HG03442 (cell line): ENCODE data around the gene PIP5K1B.
"Not testable (repeated sequence)": the region's sequence is repeated elsewhere in the genome, so short reads cannot be mapped to it uniquely, and the experiment has no call there.

ENCODE experiments used
- ATAC-seq: cut with Tn5 transposase; IDR thresholded peaks from one replicate; pipeline ENCODE4 v1.9.1; 2021; ENCODE audit warnings: mild to moderate bottlenecking, moderate library complexity; ENCODE audit not compliant: unreplicated experiment

The PIP5K1B gene, protein sequence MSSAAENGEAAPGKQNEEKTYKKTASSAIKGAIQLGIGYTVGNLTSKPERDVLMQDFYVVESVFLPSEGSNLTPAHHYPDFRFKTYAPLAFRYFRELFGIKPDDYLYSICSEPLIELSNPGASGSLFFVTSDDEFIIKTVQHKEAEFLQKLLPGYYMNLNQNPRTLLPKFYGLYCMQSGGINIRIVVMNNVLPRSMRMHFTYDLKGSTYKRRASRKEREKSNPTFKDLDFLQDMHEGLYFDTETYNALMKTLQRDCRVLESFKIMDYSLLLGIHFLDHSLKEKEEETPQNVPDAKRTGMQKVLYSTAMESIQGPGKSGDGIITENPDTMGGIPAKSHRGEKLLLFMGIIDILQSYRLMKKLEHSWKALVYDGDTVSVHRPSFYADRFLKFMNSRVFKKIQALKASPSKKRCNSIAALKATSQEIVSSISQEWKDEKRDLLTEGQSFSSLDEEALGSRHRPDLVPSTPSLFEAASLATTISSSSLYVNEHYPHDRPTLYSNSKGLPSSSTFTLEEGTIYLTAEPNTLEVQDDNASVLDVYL

DNA sequence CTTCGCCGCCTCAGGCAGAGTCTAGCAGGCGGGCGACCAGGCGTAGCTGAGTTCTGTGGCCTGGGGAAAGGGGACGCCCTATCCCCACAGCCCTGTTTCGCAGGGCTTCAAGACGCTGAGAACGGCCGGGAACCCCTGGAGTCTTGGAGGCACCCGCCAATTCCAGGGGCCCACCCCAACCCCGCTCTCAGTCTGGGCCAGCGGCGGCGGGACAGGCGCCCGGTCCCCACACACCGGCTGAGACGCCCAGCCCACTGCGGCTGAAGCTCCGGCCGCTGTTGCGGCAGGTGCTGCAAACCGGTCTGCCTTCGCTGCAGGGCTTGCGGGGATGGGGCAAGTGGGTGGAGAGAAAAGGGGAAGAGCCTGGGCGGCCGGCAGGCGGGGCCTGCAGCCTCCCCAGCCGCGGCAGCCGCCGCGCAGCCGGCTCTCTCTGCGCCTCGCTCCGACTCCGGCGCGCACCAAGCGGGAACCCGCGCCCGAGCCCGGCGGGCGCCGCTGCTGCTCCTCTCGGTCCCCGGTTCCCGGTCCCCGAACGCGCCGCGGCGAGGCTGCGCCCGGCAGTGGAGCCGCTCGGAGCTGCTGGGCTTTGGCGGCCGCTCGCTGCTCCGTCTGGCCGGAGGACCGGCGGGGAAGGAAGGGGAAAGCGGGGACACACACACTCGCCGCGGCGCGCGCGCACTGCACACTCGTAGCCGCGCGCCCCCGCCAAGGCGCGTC lies at the start of gene PIP5K1B:
Gene PIP5K1B (plus strand): TSS at position 427 of the 717 bp plus-strand sequence. CDS start 117,375 bp downstream, outside the sequence.
- peak; percentile 73 for ATAC-seq

DNA sequence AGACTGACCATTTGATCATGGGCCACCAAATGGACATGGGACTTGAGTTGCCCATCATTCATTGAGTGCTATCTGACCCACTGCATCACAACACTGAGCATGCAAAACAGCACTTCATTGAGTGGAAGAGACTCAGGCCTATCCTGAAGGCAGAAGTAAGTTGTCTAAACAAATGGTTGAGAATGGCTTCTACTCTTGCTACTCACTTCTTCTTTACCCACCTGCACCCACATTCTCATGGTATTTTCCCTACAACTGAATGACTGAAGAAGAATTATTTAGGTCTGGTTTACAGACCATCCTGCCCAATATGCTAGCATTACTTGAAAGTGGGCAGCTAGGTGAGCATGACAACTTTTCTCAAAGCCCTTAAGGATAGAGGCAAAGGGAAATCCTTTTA lies 41.0 kb upstream of the PIP5K1B start:
- no peak for ATAC-seq

DNA sequence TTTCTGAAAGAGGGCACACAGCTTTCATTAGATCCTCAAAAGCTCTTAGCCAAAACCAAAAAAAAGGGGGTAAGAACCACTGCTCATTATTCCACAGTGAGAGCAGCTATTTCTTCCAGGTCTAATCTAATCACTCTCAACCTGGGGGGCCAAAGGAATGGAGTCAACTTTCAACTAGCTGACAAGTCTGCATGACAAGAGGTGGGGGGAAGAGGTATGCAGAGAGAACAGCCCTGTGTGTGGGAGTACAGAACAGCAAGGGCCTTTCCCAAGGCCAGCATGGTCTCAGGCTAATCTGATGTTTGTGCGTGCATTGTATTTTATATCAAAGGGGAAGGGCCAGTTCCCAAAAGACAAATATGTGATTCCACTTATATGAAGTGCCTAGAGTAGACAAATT lies 36.9 kb upstream of the PIP5K1B start:
- ATAC-seq: no peak

DNA sequence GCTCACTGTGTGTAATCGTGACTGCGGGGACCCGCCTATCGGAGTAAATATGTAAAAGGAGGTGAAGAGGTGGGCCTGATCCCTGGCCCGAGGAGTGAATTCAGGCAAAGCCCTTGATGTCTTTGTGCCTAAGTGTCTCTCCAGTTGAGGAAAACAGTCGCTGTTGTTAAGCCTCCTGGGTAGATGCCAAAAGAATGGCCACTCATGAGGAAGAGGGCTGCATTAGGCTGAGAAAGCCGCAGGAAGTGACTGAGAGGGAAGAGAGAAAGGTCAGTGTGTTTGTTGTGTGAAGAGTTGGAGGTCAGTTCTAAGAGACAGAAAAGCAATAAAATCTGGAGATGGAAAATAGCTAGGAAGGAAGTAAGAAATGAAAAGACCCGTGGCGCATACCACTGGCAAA lies 35.8 kb upstream of the PIP5K1B start:
- no peak for ATAC-seq

DNA sequence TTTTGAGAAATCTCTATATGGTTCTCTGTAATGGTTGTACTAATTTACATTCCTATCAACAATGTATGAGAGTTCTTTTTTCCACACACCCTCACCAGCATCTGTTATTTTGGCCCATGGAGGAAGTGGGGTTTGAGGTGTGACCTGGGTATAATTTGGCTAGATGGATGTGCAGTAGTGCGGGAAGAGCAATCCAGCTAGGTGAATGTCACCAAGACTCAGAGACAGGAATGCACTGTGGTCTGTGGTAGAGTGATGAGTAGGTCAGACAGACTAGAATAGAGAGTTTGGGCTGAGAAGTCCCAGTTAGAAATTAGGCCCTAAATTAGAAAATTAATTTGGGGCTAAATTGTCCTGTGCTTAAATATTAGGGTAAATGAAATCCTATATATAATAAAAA lies 32.8 kb upstream of the PIP5K1B start:
- ATAC-seq: peak; percentile 79

DNA sequence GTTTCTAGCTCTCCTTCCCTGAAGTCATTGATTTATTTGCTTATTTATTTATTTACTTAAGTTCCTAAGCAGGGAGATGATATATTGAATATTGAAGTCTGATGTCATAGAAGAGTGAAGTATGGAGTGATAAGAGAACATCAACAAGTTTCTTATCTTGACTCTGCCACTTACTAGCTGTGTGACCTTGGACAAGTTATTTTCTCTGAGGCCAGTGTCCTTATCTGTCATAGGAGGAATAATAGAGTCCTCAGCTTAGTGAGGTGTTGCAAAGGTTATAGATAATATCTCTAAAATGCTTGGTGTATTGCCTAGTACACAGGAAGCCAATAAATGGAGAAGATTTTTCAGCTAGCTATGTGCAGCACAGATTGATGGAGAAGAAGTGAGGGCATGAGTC lies 32.4 kb upstream of the PIP5K1B start:
- ATAC-seq: no peak

DNA sequence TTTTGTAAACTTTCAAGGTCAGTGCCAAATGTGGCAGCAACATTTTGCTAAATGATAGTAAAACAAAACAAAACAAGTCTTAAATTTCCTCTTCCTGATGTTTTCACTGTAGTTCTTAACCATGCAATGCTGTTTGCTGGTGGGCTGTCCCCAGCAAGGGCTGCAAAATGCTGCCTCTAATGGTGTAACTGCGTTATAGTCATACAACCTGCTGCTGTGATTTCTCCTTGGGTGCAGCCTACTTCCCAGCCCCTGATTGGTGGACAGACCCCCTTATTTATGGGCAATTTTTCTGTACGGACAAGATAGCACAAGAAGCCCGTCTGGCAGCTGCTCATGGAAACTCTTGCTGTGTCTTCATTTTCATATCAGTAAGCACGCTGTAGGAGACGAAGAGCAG lies 26.6 kb upstream of the PIP5K1B start:
- peak; percentile 67 for ATAC-seq

DNA sequence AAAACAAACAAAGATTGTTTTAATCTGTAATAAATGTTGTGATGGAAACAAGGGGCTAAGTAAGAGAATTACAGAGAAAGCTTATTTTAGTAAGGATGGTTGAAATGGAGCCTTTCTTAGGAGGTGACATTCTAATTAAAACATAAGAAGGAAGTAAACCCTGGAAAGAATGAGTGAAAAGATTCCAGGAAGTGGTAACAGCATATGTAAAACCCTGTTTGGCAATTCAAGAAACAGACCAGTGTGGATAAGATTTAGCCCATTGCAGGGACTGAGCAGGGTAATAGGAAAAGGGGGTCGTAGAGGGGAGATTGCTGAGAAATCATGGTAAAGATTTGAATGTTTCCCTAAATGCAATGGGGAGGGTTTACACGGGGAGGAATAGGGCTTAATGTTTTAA lies 21.6 kb upstream of the PIP5K1B start:
- ATAC-seq: no peak

DNA sequence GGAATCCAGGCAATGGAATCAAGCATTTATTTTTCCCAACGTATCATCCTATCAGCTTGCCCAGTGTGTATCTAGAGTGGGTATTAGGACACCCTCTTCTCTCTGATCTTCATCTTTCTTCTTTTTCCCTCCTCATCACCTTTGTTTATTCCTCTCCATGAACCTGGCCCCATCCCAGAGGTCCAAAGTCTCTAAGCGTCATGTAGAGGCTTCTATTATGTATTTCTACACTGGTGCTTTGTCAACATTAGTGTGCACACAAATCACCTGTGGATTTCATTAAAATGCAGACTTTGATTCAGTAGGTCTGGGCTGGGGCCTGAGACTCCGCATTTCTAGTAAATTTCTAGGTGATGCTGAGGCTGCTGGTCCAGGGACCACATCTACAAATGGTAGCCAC lies 19.8 kb upstream of the PIP5K1B start:
- no peak for ATAC-seq

DNA sequence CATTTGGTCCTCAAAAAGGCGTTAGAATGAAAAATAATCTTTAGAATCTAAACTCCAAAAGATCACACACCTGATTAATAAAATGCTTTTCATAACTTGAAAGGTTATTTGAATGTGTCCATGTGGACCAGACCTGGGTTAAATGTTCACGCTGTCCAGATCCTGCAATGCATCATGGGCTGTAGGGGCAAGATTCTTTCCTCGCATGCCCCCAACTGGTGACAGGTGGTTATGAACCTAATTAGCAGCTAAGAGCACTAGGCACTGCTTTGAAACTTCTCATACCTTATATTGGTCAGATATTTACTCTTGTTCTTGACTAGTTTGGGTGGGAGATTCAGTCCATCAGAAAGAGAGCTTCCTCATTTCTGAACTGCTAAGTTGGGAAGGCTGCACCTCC lies 19.3 kb upstream of the PIP5K1B start:
- peak; percentile 83 for ATAC-seq

DNA sequence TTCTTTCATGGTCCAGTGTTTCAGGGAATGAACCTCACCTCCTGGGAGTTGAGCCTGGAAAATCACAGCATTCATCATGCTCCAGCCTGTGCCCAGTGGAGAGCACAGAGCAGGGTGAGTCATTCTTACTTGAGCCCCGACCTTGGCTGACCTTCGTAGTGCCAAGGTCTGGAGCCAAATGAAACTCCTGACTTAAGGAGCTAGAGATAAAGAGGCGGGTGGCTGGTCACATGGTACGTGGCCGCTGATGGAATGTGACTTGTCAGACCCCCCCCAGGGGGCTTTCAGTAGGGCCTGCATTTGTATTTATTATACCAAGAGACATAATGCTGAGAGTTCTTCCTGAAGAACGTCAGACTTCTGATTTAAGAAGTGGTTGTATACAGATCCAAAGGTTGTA lies 15.0 kb upstream of the PIP5K1B start:
- no peak for ATAC-seq

DNA sequence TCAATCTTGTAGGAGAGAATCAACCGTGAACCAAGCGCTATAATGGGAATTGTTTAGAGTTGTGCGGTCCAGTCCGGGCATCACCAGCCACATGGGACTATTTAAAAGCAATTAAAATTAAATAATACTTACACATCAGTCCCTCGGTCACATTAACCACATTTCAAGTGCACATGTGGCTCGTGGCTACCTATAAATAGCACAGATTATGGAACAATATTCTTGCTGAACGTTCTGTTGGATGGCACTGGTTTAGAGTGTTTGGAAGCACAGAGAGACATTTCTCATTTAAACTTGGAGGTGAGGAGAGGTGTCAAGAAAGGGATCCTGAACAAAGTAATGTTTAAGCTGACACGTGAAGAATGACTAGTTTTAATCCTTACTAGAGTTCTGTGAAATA lies 12.5 kb upstream of the PIP5K1B start:
- ATAC-seq: no peak

DNA sequence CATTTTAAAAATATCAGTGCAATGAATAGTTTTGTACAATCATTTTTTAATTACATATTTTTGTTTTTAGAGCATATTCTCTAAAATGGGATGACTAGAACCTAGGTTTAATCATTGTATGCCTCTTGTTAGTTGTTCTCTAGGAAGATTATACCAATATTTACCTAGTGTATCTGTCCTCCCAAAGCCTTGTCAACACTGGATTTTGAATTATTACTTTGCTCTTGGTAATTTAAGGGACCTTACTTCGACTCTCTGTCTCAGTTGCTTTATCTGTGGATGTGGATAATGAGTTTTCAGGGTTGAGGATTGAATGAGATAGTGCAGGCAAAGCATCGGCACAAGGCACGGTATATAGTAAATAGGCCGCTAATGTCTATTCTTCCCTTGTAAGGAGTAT lies 10.9 kb upstream of the PIP5K1B start:
- no peak for ATAC-seq

DNA sequence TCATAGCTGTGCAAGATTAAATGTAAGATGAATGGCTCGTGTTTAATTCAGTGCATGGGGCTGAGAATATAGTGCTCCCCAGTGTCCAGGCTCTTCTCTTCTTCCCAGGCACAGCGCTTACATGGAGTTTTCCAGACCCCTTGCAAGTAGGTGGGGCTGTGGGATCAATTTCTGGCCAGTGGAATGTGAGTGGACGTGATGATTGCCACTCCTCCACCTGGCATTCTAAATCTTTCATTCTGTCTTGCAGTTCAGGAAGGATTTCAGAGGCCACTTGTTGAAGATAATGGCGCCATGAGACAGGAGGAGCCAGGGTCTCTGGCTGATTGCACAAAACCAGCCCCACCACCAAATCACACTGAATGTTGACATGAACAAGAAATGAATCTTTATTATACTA lies 7.2 kb upstream of the PIP5K1B start:
- no peak for ATAC-seq

DNA sequence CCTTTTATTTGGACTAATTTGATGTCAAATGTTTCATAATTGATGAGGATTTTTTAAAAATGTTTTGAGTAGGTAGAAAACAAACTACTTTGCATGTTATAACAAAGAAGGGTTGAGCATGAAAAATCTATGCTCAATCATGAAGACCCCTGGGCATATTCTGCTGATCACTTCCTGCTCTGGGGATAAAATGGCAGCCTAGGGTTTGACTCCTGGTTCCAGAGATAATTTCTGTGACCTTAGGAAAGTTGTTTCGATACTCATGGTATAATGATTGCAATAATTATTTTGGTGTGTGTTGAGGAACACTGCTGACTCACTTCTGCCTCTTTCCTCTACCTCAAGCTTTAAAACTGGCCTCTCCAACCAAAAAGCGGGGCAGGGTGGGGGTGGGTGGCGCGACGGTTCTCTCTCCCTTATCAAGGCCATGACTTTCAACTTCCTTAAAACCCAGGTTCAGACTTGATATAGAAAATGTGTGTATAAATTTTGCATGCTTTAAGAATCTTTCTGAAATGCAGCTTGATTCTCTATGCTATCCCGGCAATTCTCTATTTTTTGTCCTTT lies 6.0 kb upstream of the PIP5K1B start:
- no peak for ATAC-seq

DNA sequence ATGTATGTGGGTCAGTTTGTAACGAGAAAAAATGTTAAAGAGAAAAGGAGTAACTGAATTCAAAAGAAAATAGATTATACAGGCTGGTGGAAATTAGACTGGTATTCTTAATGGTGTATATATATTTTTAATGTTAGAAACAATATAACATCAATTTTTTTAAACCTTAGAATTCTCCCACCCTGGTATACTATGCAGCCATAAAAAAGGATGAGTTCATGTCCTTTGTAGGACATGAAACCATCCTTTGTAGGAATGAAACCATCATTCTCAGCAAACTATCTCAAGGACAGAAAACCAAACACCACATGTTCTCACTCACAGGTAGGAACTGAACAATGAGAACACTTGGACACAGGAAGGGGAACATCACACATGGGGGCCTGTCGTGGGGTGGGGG lies 5.4 kb upstream of the PIP5K1B start:
- ATAC-seq: not testable (repeated sequence)

DNA sequence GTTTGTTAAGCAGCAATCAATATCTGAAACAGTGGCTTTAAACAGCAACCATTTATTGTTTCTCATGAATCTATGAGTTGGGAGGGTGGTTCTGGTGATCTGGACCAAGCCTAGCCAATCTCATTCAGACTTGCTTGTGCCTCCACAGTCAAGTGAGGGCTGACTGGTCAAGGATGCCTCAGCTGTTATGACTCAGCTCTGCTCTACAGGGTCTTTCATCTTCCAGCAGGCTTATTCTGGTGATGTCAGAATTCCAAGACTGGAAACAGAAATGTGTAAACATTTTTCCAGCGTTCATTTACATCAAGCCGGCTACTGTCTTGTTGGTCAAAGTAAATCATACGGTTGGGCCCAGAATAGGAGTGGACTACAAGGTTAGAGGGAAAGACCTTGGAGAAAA lies 2.5 kb upstream of the PIP5K1B start:
- no peak for ATAC-seq

DNA sequence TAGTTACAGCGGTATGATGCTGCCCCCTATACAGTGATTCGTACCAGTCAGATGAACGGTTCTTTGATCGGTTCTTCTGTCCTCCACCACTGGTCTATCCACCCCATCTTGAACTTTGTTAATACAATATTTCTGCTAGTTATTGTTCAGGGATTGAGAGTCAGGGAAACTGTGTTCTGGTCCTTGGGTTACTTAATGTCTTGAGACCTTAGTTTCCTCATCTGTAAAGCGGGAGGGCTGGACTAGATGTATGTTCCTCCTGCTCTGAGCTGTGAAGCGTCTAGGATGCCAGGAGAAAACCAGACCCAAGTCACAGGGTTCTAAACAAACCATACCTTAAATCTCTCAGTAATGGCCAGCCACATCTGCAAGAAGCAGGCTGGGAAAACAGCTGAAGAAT lies 1.4 kb upstream of the PIP5K1B start:
- ATAC-seq: no peak

DNA sequence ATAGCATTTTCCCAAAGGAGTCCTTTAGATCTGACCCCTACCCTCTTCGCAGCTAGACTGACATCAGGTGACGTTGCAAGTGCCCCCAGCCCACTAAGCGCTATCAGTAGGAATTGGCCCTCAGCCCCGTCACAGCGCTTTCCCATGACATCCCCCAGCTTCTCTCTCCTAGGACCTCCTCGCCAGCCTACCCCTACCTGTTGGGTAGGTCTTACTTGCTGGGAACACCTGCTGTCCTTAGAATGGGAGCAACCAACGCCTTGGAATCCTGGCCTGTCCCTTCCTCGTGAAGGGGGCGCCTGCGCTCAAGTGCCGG lies 584 bp upstream of the PIP5K1B start:
- no peak for ATAC-seq

DNA sequence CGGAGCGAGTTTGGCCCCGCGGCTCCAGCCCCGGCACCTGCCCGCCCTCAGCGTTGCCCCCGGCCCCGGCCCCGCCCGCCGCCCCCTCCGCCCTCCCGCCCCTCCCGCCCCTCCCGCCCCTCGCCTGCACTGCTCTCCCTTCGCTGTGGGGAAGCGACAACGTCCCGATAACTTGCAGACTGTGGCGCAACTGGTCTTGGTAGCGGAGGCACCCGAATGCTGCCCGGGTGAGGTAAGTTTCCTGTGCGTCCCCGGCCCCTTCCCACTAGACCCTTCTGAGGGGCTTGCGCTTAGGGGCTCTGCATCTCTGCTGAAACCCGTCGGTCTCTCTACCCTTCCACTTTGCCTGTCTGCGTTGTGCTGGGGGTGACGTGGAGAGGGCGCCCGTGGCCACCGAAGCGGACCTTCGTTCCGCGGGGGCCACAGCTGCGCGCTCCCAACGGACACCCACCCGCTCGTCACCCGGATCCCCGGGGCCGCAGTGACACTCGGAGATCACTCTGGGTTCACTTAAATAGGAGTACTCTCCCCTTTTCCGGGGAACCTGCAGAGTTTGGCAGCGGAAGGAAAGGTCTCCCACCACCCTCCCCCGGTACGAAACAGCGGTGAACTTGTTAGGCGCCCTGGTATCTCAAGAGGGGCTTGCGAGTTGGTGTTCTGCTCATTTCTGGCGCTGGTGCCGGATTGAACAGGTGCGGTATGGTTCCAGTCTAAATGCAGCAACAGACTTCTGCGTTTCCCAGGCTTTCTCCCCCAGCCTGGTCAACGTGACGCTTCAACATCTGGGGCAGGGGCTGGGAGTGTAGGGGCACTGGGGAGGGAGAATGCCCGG lies 707 bp downstream of the PIP5K1B start:
- peak; percentile 9 for ATAC-seq
